Spleen (tissue), 11 donors: ENCODE measurements around the gene HESX1. TPM values are rescaled to one million over a fixed set of nuclear protein-coding genes. Genes with fewer than 3 reads are reported as not detected.

Source experiments
- DNase-seq: peaks from one replicate; pipeline ENCODE4 v3.0.0-alpha.2; 2020
- H3K27ac ChIP-seq, 8 donors: fragments of 200-600 bp; sonication (generic) in 7 of 8; 1 replicate in 4 of 8; 2 replicates in 4 of 8; pipeline versions ENCODE4 v1.5.0 to v1.8.0; 2016 to 2021; ENCODE audit warnings: inconsistent platforms in 4 of 8, mild to moderate bottlenecking in 4 of 8, moderate library complexity in 1 of 8
- H3K27me3 ChIP-seq, 7 donors: fragments of 200-600 bp; sonication (generic) in 6 of 7; replicated peaks in 1 of 7; 1 replicate in 4 of 7; 2 replicates in 3 of 7; pipeline versions ENCODE4 v1.5.0 to v1.8.0; 2016 to 2021; ENCODE audit warnings: inconsistent platforms in 3 of 7, mild to moderate bottlenecking in 1 of 7
- H3K36me3 ChIP-seq, 6 donors: fragments of 200-600 bp; sonication (generic) in 5 of 6; 1 replicate in 4 of 6; 2 replicates in 2 of 6; pipeline versions ENCODE4 v1.5.0 to v1.8.0; 2016 to 2021; ENCODE audit warnings: inconsistent platforms in 2 of 6
- H3K4me1 ChIP-seq, 6 donors: fragments of 200-600 bp; sonication (generic) in 5 of 6; 1 replicate in 3 of 6; 2 replicates in 3 of 6; pipeline versions ENCODE4 v1.5.0 to v1.8.0; 2016 to 2021; ENCODE audit warnings: inconsistent platforms in 3 of 6
- H3K4me3 ChIP-seq, 8 donors: fragments of 200-600 bp; sonication (generic) in 7 of 8; 1 replicate in 4 of 8; 2 replicates in 4 of 8; pipeline versions ENCODE4 v1.5.0 to v1.8.0; 2016 to 2021; ENCODE audit warnings: inconsistent platforms in 4 of 8, mild to moderate bottlenecking in 4 of 8, moderate library complexity in 2 of 8
- H3K9me3 ChIP-seq, 8 donors: fragments of 200-600 bp; sonication (generic) in 7 of 8; 1 replicate in 4 of 8; 2 replicates in 4 of 8; pipeline versions ENCODE4 v1.5.0 to v1.8.0; 2016 to 2021; ENCODE audit warnings: inconsistent platforms in 4 of 8
- POLR2A ChIP-seq, 3 donors: fragments of 450-650 bp; IDR thresholded peaks; one replicate each; pipeline ENCODE4 v1.5.1; 2017; ENCODE audit warnings: antibody characterized with exemption in 3 of 3, mild to moderate bottlenecking in 1 of 3
- POLR2AphosphoS5 ChIP-seq, 3 donors: sonication (generic); formaldehyde crosslinking; IDR thresholded peaks; one replicate each; pipeline ENCODE4 v1.5.1; 2017; ENCODE audit warnings: antibody characterized with exemption in 3 of 3
- WGBS, 5 donors: extraction: QIAGEN DNeasy Blood & Tissue Kit in 3 of 5; methylation state at CpG; one replicate each; pipeline versions ENCODE4 v1.1.5 to v1.1.7; 2013 to 2018; 5-methylcytosine and 5-hydroxymethylcytosine counted together
- intact Hi-C: fragments of 100-400 bp; cut with DNase I; formaldehyde crosslinking; loops from one replicate; pipeline ENCODE4 v1.15.0; 2023; ENCODE audit warnings: low total_unique reads
- polyA plus RNA-seq, 3 donors: library from polyadenylated mRNA; stranded (reverse); fragments of 200-250 nt; gene quantifications; one replicate each; pipeline ENCODE4 v1.2.1, GENCODE V29; 2013
- total RNA-seq, 7 donors: library from RNA; depleted of rRNA in 3 of 7; stranded (reverse); fragments of >200 nt in 3 of 7; fragmentation: NEBNext Ultra II Directional in 4 of 7; extraction: Animal tissue kit (Norgen Biotek cat#: 25700) in 4 of 7; gene quantifications; one replicate each; pipeline versions ENCODE4 v1.1.0 to v1.2.1, GENCODE V29; 2016 to 2021
- TF ChIP-seq, protein P1 (sequence below), 11 experiments: fragments of 200-600 bp in 7 of 11; fragments of 450-650 bp in 4 of 11; sonication (generic) in 4 of 11; IDR thresholded peaks in 8 of 11; conservative IDR thresholded peaks in 3 of 11; 1 replicate in 7 of 11; 2 replicates in 4 of 11; pipeline versions ENCODE4 v1.4.0 to v1.8.0; 2016 to 2021; ENCODE audit warnings: antibody characterized with exemption in 11 of 11, inconsistent platforms in 4 of 11, mild to moderate bottlenecking in 1 of 11
- donor health status: healthy with polysubstance abuse.
- donor health status: DM: no; HTN: no; CAD: no; lungs with moderate emphysema.
- donor health status: DM: no; HTN: no; CAD: no.
- donor health status: Bipolar disorder and iron deficiency.
- donor health status: healthy.
- donor health status: DM: no; HTN: no; CAD: no.
- donor health status: DM: yes; HTN: yes; CAD: no.

Gene HESX1
- total and polyA plus RNA-seq, 10 donors: 0.70 to 3.4 (median 1.8) TPM; not detected in 2

DNA sequence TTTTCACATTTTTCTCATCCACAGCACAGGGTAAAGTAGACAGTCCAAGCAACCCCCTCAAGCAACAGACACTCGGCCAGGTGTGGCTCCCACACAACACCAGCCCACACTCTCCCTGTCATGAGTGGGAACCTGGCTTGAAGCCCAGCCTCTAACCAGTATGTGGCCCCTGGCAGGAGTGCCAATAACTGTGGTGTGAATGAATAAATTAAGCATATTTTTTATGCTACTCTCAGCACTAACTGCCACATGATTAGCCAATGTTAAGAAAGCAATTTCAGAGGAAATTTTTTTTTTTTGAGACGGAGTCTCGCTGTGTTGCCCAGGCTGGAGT, 44.5 kb downstream of the HESX1 start:
- TF ChIP-seq POLR2A (IDR thresholded peaks at IDR 0.05) (no peak), POLR2AphosphoS5 (IDR thresholded peaks at IDR 0.05) (no peak)
- TF ChIP-seq, protein P1, sequence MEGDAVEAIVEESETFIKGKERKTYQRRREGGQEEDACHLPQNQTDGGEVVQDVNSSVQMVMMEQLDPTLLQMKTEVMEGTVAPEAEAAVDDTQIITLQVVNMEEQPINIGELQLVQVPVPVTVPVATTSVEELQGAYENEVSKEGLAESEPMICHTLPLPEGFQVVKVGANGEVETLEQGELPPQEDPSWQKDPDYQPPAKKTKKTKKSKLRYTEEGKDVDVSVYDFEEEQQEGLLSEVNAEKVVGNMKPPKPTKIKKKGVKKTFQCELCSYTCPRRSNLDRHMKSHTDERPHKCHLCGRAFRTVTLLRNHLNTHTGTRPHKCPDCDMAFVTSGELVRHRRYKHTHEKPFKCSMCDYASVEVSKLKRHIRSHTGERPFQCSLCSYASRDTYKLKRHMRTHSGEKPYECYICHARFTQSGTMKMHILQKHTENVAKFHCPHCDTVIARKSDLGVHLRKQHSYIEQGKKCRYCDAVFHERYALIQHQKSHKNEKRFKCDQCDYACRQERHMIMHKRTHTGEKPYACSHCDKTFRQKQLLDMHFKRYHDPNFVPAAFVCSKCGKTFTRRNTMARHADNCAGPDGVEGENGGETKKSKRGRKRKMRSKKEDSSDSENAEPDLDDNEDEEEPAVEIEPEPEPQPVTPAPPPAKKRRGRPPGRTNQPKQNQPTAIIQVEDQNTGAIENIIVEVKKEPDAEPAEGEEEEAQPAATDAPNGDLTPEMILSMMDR (IDR thresholded peaks at IDR 0.05 in 8 of 11, conservative IDR thresholded peaks at IDR 0.05 in 3 of 11): no peak
- DNase-seq: no peak
- Histone ChIP-seq H3K27me3 (peaks cover 0 to 45% (median 4%) of the 10 kb centered on the region in 7 donors), H3K36me3 (no peaks in the 10 kb centered on the region), H3K4me3 (no peak overlapping the region), H3K27ac (no peak overlapping the region), H3K9me3 (no peaks in the 10 kb centered on the region), H3K4me1 (peaks cover 4 to 32% (median 15%) of the 10 kb centered on the region in 6 donors)
- WGBS, 5 donors: 75 to 86% (median 81%) methylated on average over 3 of the region's 3 CpGs
- intact Hi-C loops: no loop called here

DNA sequence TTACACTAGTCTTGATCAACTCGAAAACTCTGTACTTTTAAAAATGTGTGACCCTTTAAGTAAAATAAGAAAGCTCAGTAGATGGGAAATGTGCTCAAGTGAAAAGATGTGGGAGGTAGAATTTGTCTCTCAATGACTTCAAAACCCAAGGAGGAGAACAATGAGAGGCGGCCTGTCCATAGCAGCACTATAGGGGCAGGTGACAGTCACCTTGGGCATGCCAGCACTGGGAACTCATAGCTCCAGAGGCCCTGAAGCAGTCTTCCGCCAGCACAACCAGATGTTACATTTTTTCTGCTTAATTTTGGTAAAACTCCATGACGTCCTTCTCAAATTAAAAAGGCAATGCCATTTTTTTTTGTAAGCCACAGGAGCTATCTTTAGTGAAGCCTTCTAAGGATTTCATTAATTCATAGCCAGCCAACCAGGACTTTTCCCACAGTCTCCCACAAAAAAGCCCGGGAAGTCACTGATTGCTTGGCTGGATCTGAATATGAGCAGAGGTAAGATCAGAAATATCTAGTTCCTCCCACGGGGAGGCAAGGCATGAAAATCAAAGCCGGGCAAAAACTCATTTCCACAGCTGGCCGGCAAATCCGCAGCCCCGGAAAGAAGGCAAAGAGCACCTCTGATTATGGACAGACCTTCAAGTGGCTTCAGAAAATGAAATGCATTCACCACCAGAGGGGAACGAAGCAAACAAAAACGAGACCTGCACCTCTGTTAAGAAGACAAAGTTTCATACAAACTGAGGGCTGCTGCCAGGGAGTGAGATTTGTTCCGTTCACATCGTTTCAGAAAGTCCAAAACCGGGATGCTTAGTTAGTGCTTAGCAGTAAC, 45.1 kb downstream of the HESX1 start:
- 67 to 74% (median 72%) methylated on average over 15 of the region's 15 CpGs for WGBS, 5 donors
- TF ChIP-seq POLR2A (IDR thresholded peaks at IDR 0.05) (no peak), POLR2AphosphoS5 (IDR thresholded peaks at IDR 0.05) (no peak)
- TF ChIP-seq, protein P1 (IDR thresholded peaks at IDR 0.05 in 8 of 11, conservative IDR thresholded peaks at IDR 0.05 in 3 of 11): no peak
- H3K27me3 ChIP-seq: peaks cover 0 to 39% (median 0%) of the 10 kb centered on the region in 7 donors
- no peak for DNase-seq
- peak overlapping the region in 1 of 8 donors; percentile 13 for H3K27ac ChIP-seq
- H3K36me3 ChIP-seq: no peaks in the 10 kb centered on the region
- H3K4me3 ChIP-seq: no peak overlapping the region
- peaks cover 4 to 28% (median 12%) of the 10 kb centered on the region in 6 donors for H3K4me1 ChIP-seq
- no peaks in the 10 kb centered on the region for H3K9me3 ChIP-seq
- intact Hi-C loops: no loop called here

DNA sequence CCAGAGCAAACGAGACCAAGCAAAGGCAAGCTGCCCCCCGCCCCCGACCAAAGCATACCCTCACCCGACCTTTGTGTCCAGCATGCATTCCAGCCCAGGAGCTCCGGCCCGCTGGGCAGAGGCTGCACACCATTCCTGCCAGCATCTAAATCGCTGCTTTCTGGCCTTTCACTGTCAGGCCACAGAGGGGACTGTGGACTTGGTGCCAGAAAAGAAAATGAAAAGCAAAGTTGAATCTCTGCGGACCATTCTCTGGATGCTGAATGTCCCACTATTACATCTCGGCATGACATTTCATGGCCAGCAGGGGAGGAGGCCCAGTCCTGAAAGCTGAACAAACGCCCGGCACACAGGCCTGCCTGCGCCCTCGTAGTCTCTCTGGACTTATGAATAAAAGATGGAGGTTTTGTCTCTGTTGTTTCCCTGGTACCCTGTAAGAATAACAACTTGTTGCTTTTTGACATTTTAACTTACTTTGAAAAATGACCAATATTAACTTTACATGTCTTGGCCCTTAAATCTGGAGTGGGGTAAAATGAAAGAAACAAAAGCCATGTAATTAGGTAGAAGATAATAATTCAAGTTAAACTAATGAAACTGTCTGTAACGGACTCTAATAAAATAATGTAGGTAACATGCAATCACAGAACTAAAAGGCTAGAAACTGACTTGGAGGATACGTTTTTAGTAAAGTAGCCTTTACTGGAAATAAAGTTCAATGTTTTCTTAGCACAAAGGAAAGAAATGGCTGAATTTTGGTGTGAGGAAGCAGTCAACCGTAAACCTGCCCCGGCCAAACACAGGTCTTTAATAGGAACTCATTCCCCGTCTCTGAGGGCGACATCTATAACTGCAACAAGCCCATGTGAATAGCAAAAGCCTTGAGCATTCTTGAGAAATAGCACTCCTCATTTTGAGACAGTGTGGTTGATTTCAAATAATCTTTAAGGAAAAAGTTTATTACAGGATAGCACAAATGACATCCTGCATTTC, 47.3 kb downstream of the HESX1 start:
- Histone ChIP-seq H3K9me3 (no peaks in the 10 kb centered on the region), H3K27me3 (peaks cover 0 to 29% (median 0%) of the 10 kb centered on the region in 7 donors), H3K36me3 (no peaks in the 10 kb centered on the region), H3K4me3 (no peak overlapping the region), H3K4me1 (peaks cover 0 to 10% (median 0%) of the 10 kb centered on the region in 6 donors), H3K27ac (peak overlapping the region in 3 of 8 donors; percentile 11 to 31 (median 12))
- TF ChIP-seq POLR2AphosphoS5 (IDR thresholded peaks at IDR 0.05) (no peak), POLR2A (IDR thresholded peaks at IDR 0.05) (no peak)
- TF ChIP-seq, protein P1 (IDR thresholded peaks at IDR 0.05 in 8 of 11, conservative IDR thresholded peaks at IDR 0.05 in 3 of 11): no peak
- intact Hi-C loops: no loop called here
- 74 to 83% (median 79%) methylated on average over 19 of the region's 19 CpGs for WGBS, 5 donors
- DNase-seq: no peak
